IMR-90 (cell line): ENCODE data around the gene GRIN2A. TPM values are rescaled to one million over a fixed set of nuclear protein-coding genes. Genes with fewer than 3 reads are reported as not detected.

Experiments
- ATAC-seq: fragments of 200-7000 bp; cut with Tn5 transposase; 2 replicates; pipeline ENCODE4 v1.9.1; 2020; ENCODE audit warnings: low read depth, mild to moderate bottlenecking, moderate library complexity
- BruUV-seq: library from RNA; stranded (reverse); fragments of 400-500 nt; replicated peaks from 2 replicates; lab custom pipeline; 2021; lab: Mats Ljungman, UMichigan
- CTCF ChIA-PET: fragments of 300-600 bp; formaldehyde crosslinking; extraction: SDS; loops from one replicate; lab custom pipeline; 2021; ENCODE audit warnings: antibody characterized with exemption; lab: Yijun Ruan, JAX
- POLR2A ChIA-PET: fragments of 300-600 bp; sonication (Branson Sonifier 250); formaldehyde crosslinking; loops from one replicate; lab custom pipeline; 2022; ENCODE audit warnings: antibody characterized with exemption; ENCODE audit not compliant: unreplicated experiment; lab: Charles Lee
- DNase-seq: peaks from one replicate; pipeline ENCODE4 v3.0.0; 2013
- H2AFZ ChIP-seq: replicated peaks from 2 replicates; pipeline ENCODE3; 2013; ENCODE audit warnings: low read length, mild to moderate bottlenecking; ENCODE audit not compliant: poor library complexity
- H2AK5ac ChIP-seq: 2 replicates; pipeline ENCODE4 v1.6.1; 2013; ENCODE audit warnings: low read depth, low read length, inconsistent platforms
- H2AK9ac ChIP-seq: replicated peaks from 2 replicates; pipeline ENCODE3; 2013; ENCODE audit warnings: mild to moderate bottlenecking, low read depth, low read length, moderate library complexity; ENCODE audit not compliant: poor library complexity
- H2BK120ac ChIP-seq: 2 replicates; pipeline ENCODE4 v1.6.1; 2013; ENCODE audit warnings: low read depth, low read length, inconsistent platforms
- H2BK15ac ChIP-seq: 3 replicates; pipeline ENCODE4 v1.6.1; 2013; ENCODE audit warnings: low read depth, low read length, inconsistent platforms
- H2BK20ac ChIP-seq: 2 replicates; pipeline ENCODE4 v1.6.1; 2013; ENCODE audit warnings: low read depth, mild to moderate bottlenecking, inconsistent platforms, low read length, moderate library complexity
- H2BK5ac ChIP-seq: 2 replicates; pipeline ENCODE4 v1.6.1; 2013; ENCODE audit warnings: mild to moderate bottlenecking, low read depth, low read length, inconsistent platforms; ENCODE audit not compliant: poor library complexity, severe bottlenecking
- H3K14ac ChIP-seq: replicated peaks from 2 replicates; pipeline ENCODE4 v1.6.1; 2013; ENCODE audit warnings: low read depth, low read length, inconsistent platforms
- H3K18ac ChIP-seq: 2 replicates; pipeline ENCODE4 v1.6.1; 2013; ENCODE audit warnings: low read depth, low read length, control low read depth
- H3K23ac ChIP-seq: 2 replicates; pipeline ENCODE4 v1.6.1; 2013; ENCODE audit warnings: low read depth, low read length, inconsistent platforms
- H3K27ac ChIP-seq: 2 replicates; pipeline ENCODE4 v1.5.1; 2013; ENCODE audit warnings: mild to moderate bottlenecking, control low read depth, low read length; ENCODE audit not compliant: insufficient read depth
- H3K27me3 ChIP-seq: 2 replicates; pipeline ENCODE4 v1.6.1; 2013; ENCODE audit warnings: low read length; ENCODE audit not compliant: control insufficient read depth, insufficient read depth
- H3K36me3 ChIP-seq: 2 replicates; pipeline ENCODE4 v1.6.1; 2013; ENCODE audit warnings: low read length, mixed read lengths; ENCODE audit not compliant: control insufficient read depth, insufficient read depth
- H3K4ac ChIP-seq: 2 replicates; pipeline ENCODE4 v1.6.1; 2013; ENCODE audit warnings: low read depth, low read length, inconsistent platforms
- H3K4me1 ChIP-seq: 2 replicates; pipeline ENCODE4 v1.6.1; 2013; ENCODE audit warnings: low read length, mixed read lengths; ENCODE audit not compliant: control insufficient read depth, insufficient read depth
- H3K4me2 ChIP-seq: 2 replicates; pipeline ENCODE4 v1.6.1; 2013; ENCODE audit warnings: low read depth, mild to moderate bottlenecking, control low read depth, low read length, moderate library complexity
- H3K4me3 ChIP-seq: 2 replicates; pipeline ENCODE4 v1.5.1; 2013; ENCODE audit warnings: low read depth, mild to moderate bottlenecking, control low read depth, low read length, moderate library complexity; ENCODE audit not compliant: insufficient read depth
- H3K56ac ChIP-seq: 2 replicates; pipeline ENCODE4 v1.6.1; 2013; ENCODE audit warnings: low read length, inconsistent platforms; ENCODE audit not compliant: insufficient read depth; ENCODE audit errors: extremely low read depth
- H3K79me1 ChIP-seq, 2 experiments: 2 replicates each; pipeline ENCODE4 v1.6.1; 2013; ENCODE audit warnings: low read length in 2 of 2, inconsistent platforms in 1 of 2, low read depth in 1 of 2
- H3K9ac ChIP-seq: 2 replicates; pipeline ENCODE4 v1.6.1; 2013; ENCODE audit warnings: low read depth, low read length, control low read depth
- H3K9me1 ChIP-seq: 2 replicates; pipeline ENCODE4 v1.6.1; 2013; ENCODE audit warnings: low read length, inconsistent platforms; ENCODE audit not compliant: insufficient read depth
- H3K9me3 ChIP-seq: 2 replicates; pipeline ENCODE4 v1.6.1; 2013; ENCODE audit warnings: low read length; ENCODE audit not compliant: control insufficient read depth, insufficient read depth
- H4K20me1 ChIP-seq: 2 replicates; pipeline ENCODE4 v1.6.1; 2013; ENCODE audit warnings: low read length, inconsistent platforms; ENCODE audit not compliant: insufficient read depth
- H4K5ac ChIP-seq: 2 replicates; pipeline ENCODE4 v1.6.1; 2013; ENCODE audit warnings: mild to moderate bottlenecking, low read depth, low read length, control low read depth
- H4K8ac ChIP-seq, 2 experiments: 2 replicates each; pipeline ENCODE4 v1.6.1; 2013; ENCODE audit warnings: low read depth in 2 of 2, low read length in 2 of 2, control low read depth in 1 of 2, inconsistent platforms in 1 of 2
- H4K91ac ChIP-seq: 2 replicates; pipeline ENCODE4 v1.6.1; 2013; ENCODE audit warnings: low read depth, low read length, inconsistent platforms; ENCODE audit not compliant: insufficient read depth
- BHLHE40 ChIP-seq: fragments of 150-350 bp; IDR thresholded peaks from 2 replicates; pipeline ENCODE4 v1.6.1; 2016; ENCODE audit warnings: mild to moderate bottlenecking, low read depth, low read length
- CEBPB ChIP-seq: IDR thresholded peaks from 2 replicates; pipeline ENCODE4 v1.6.1; 2012; ENCODE audit warnings: low read depth, low read length, improper control_type of control experiment
- CHD1 ChIP-seq: IDR thresholded peaks from 2 replicates; pipeline ENCODE4 v1.6.1; 2012; ENCODE audit warnings: low read depth, low read length, improper control_type of control experiment
- FOS ChIP-seq: fragments of 150-350 bp; IDR thresholded peaks from 2 replicates; pipeline ENCODE4 v1.6.1; 2016; ENCODE audit warnings: low read depth, low read length
- MAFK ChIP-seq: IDR thresholded peaks from 2 replicates; pipeline ENCODE4 v1.6.1; 2012; ENCODE audit warnings: low read depth, low read length, improper control_type of control experiment
- MAZ ChIP-seq: IDR thresholded peaks from 2 replicates; pipeline ENCODE4 v1.6.1; 2012; ENCODE audit warnings: low read depth, mild to moderate bottlenecking, low read length, improper control_type of control experiment, moderate library complexity, borderline replicate concordance
- MXI1 ChIP-seq: IDR thresholded peaks from 2 replicates; pipeline ENCODE4 v1.6.1; 2012; ENCODE audit warnings: low read depth, mild to moderate bottlenecking, low read length, moderate library complexity, borderline replicate concordance
- NFE2L2 ChIP-seq: fragments of 150-350 bp; IDR thresholded peaks from 2 replicates; pipeline ENCODE4 v1.6.1; 2016; ENCODE audit warnings: low read depth, mild to moderate bottlenecking, low read length
- POLR2A ChIP-seq: IDR thresholded peaks from 2 replicates; pipeline ENCODE4 v1.6.1; 2012; ENCODE audit warnings: mild to moderate bottlenecking, low read depth, low read length
- RAD21 ChIP-seq: IDR thresholded peaks from 2 replicates; pipeline ENCODE4 v1.6.1; 2012; ENCODE audit warnings: low read length, improper control_type of control experiment
- RCOR1 ChIP-seq: IDR thresholded peaks from 2 replicates; pipeline ENCODE4 v1.6.1; 2012; ENCODE audit warnings: mild to moderate bottlenecking, low read length, improper control_type of control experiment; ENCODE audit not compliant: insufficient replicate concordance
- RFX5 ChIP-seq: IDR thresholded peaks from 2 replicates; pipeline ENCODE4 v1.8.0; 2012; ENCODE audit warnings: low read depth, mild to moderate bottlenecking, low read length, moderate library complexity
- SMC3 ChIP-seq: fragments of 150-350 bp; IDR thresholded peaks from 2 replicates; pipeline ENCODE4 v1.6.1; 2016; ENCODE audit warnings: low read depth, mild to moderate bottlenecking, antibody characterized with exemption, low read length, moderate library complexity
- USF2 ChIP-seq: fragments of 150-350 bp; IDR thresholded peaks from 2 replicates; pipeline ENCODE4 v1.6.1; 2017; ENCODE audit warnings: mild to moderate bottlenecking, antibody characterized with exemption, low read length, low read depth
- WGBS, 2 experiments: methylation state at CpG; one replicate each; pipeline versions ENCODE4 v1.1.5 to v1.1.7; 2013; ENCODE audit warnings: missing lambda C conversion rate in 2 of 2; ENCODE audit not compliant: insufficient read length in 1 of 2; ENCODE audit errors: extremely low coverage in 2 of 2; 5-methylcytosine and 5-hydroxymethylcytosine counted together
- dilution Hi-C: fragments of 300-500 bp; cut with HindIII; formaldehyde crosslinking; loops from one replicate; pipeline ENCODE4 v1.14.3; 2018; ENCODE audit warnings: low sequenced_read_pairs; ENCODE audit not compliant: unreplicated experiment
- in situ Hi-C: fragments of 300-500 bp; cut with MboI; formaldehyde crosslinking; loops from 3 replicates; pipeline ENCODE4 v1.14.3; 2019; ENCODE audit warnings: low sequenced_read_pairs, inconsistent platforms, mixed read lengths
- intact Hi-C: fragments of 100-400 bp; cut with micrococcal nuclease; formaldehyde crosslinking; loops from 2 replicates; pipeline ENCODE4 v1.10.0; 2022
- polyA plus RNA-seq, 3 experiments: library from polyadenylated mRNA; depleted of rRNA; stranded (reverse); fragments of >200 nt; gene quantifications; 2 replicates each; pipeline ENCODE4 v1.2.3, GENCODE V29; 2012; ENCODE audit warnings: low replicate concordance in 1 of 3
- total RNA-seq: library from RNA; depleted of rRNA; stranded (reverse); fragments of >200 nt; gene quantifications from 2 replicates; pipeline ENCODE4 v1.2.3, GENCODE V29; 2012
- TF ChIP-seq, protein P1 (sequence below): conservative IDR thresholded peaks from 2 replicates; pipeline ENCODE4 v1.5.1; 2012; ENCODE audit warnings: mild to moderate bottlenecking, low read depth, low read length, improper control_type of control experiment
- TF ChIP-seq, protein P2 (sequence below): fragments of 150-350 bp; IDR thresholded peaks from 2 replicates; pipeline ENCODE4 v1.6.1; 2016; ENCODE audit warnings: low read depth, mild to moderate bottlenecking, low read length, moderate library complexity, borderline replicate concordance

GRIN2A gene
- total and polyA plus RNA-seq, 2 of the 4 experiments (the other 2 are of a cell fraction), result under 0.01 TPM; not detected in 1

DNA sequence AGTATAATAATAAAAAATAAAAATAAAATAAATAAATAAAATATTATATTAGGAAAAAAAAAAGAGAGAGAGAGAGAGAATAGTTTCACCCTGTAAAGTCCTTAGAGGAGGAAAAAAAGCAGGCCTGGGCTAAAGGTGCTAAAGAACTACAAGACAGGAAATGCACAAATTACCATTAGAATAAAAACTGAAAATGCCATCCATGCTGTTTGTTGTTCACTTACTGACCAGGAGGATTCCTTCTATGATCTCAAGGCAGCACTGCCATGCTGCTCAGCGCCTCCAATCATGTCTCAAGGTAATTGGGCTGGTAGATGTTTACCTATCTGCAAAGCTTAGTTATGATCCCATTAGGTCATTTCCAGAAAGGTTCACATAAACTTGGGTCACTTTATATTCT is 201.2 kb downstream of the GRIN2A start:
- Histone ChIP-seq H3K4ac (no peak overlapping the region), H2BK120ac (no peak overlapping the region), H3K36me3 (no peaks in the 10 kb centered on the region), H3K14ac (no peak overlapping the region), H2BK5ac (no peak overlapping the region), H4K91ac (no peak overlapping the region), H3K9me3 (peaks cover 10% of the 10 kb centered on the region), H3K79me1 (no peaks in the 10 kb centered on the region), H2AK9ac (no peak overlapping the region), H3K4me2 (no peak overlapping the region), H4K8ac (no peak overlapping the region), H3K9ac (no peak overlapping the region), H4K5ac (no peak overlapping the region), H3K18ac (no peak overlapping the region), H3K27me3 (no peaks in the 10 kb centered on the region), H3K4me3 (no peak overlapping the region), H4K20me1 (no peaks in the 10 kb centered on the region), H2BK20ac (no peak overlapping the region), H3K56ac (no peak overlapping the region), H3K27ac (no peak overlapping the region), H3K4me1 (no peaks in the 10 kb centered on the region), H2AK5ac (no peak overlapping the region), H2AFZ (no peak overlapping the region), H2BK15ac (no peak overlapping the region), H3K9me1 (no peaks in the 10 kb centered on the region), H3K23ac (no peak overlapping the region)
- dilution Hi-C loops (no loop called here), intact Hi-C loops (no loop called here), in situ Hi-C loops (no loop called here)
- ATAC-seq (no peak), DNase-seq (no peak)
- no TSS peak for BruUV-seq
- WGBS, 2 experiments, result no CpG with 5 or more reads among the region's 1 CpG
- ChIA-PET CTCF (no interaction called here), POLR2A (no interaction called here)
- no peak for TF ChIP-seq USF2
- TF ChIP-seq RFX5, result no peak
- TF ChIP-seq SMC3, result no peak
- TF ChIP-seq, protein P1, sequence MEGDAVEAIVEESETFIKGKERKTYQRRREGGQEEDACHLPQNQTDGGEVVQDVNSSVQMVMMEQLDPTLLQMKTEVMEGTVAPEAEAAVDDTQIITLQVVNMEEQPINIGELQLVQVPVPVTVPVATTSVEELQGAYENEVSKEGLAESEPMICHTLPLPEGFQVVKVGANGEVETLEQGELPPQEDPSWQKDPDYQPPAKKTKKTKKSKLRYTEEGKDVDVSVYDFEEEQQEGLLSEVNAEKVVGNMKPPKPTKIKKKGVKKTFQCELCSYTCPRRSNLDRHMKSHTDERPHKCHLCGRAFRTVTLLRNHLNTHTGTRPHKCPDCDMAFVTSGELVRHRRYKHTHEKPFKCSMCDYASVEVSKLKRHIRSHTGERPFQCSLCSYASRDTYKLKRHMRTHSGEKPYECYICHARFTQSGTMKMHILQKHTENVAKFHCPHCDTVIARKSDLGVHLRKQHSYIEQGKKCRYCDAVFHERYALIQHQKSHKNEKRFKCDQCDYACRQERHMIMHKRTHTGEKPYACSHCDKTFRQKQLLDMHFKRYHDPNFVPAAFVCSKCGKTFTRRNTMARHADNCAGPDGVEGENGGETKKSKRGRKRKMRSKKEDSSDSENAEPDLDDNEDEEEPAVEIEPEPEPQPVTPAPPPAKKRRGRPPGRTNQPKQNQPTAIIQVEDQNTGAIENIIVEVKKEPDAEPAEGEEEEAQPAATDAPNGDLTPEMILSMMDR, result no peak
- no peak for TF ChIP-seq MXI1
- no peak for TF ChIP-seq POLR2A
- TF ChIP-seq, protein P2, sequence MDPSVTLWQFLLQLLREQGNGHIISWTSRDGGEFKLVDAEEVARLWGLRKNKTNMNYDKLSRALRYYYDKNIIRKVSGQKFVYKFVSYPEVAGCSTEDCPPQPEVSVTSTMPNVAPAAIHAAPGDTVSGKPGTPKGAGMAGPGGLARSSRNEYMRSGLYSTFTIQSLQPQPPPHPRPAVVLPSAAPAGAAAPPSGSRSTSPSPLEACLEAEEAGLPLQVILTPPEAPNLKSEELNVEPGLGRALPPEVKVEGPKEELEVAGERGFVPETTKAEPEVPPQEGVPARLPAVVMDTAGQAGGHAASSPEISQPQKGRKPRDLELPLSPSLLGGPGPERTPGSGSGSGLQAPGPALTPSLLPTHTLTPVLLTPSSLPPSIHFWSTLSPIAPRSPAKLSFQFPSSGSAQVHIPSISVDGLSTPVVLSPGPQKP, result no peak
- TF ChIP-seq MAZ, result no peak
- no peak for TF ChIP-seq MAFK
- TF ChIP-seq CHD1, result no peak
- no peak for TF ChIP-seq RCOR1
- TF ChIP-seq FOS, result no peak
- no peak for TF ChIP-seq CEBPB
- TF ChIP-seq RAD21, result no peak
- TF ChIP-seq NFE2L2, result no peak
- no peak for TF ChIP-seq BHLHE40
